Measurements from ENCODE around the gene ZC3H12D.

Gene ZC3H12D

GRCh38 chr6:149452037-149452939 lies 32.5 kb downstream of the ZC3H12D start:
- in situ Hi-C loops (cut with MboI; ENCODE audit: low pct_unique_long_range_greater_than_20kb, low sequenced_read_pairs, unreplicated experiment), result no loop called here
- no peak for TF ChIP-seq CTCF (IDR thresholded peaks at IDR 0.05; ENCODE audit: extremely low read depth, insufficient read depth, missing control alignments)
- DNase-seq (ENCODE audit: low spot score), result no peak

GRCh38 chr6:149451376-149452036 lies 33.3 kb downstream of the ZC3H12D start:
- in situ Hi-C loops (cut with MboI; ENCODE audit: low pct_unique_long_range_greater_than_20kb, low sequenced_read_pairs, unreplicated experiment), result no loop called here
- TF ChIP-seq CTCF (IDR thresholded peaks at IDR 0.05; ENCODE audit: extremely low read depth, insufficient read depth, missing control alignments), result no peak
- DNase-seq (ENCODE audit: low spot score), result no peak

- in situ Hi-C loops (cut with MboI; ENCODE audit: low pct_unique_long_range_greater_than_20kb, low sequenced_read_pairs, unreplicated experiment), result no loop called here
- TF ChIP-seq CTCF (IDR thresholded peaks at IDR 0.05; ENCODE audit: extremely low read depth, insufficient read depth, missing control alignments), result no peak
- no peak for DNase-seq (ENCODE audit: low spot score)
Measured at GRCh38 chr6:149450679-149451375, 34.0 kb downstream of the ZC3H12D start.

- no peak for TF ChIP-seq CTCF (IDR thresholded peaks at IDR 0.05; ENCODE audit: extremely low read depth, insufficient read depth, missing control alignments)
- DNase-seq (ENCODE audit: low spot score), result no peak
- in situ Hi-C loops (cut with MboI; ENCODE audit: low pct_unique_long_range_greater_than_20kb, low sequenced_read_pairs, unreplicated experiment), result no loop called here
Measured at GRCh38 chr6:149449831-149450678, 34.8 kb downstream of the ZC3H12D start.

- DNase-seq (ENCODE audit: low spot score), result no peak
- TF ChIP-seq CTCF (IDR thresholded peaks at IDR 0.05; ENCODE audit: extremely low read depth, insufficient read depth, missing control alignments), result no peak
- in situ Hi-C loops (cut with MboI; ENCODE audit: low pct_unique_long_range_greater_than_20kb, low sequenced_read_pairs, unreplicated experiment), result no loop called here
Measured at GRCh38 chr6:149448821-149449453, 35.9 kb downstream of the ZC3H12D start.
